Hematopoietic multipotent progenitor cell treated with erythropoietin and hydrocortisone succinate and interleukin-3 and kit ligand, for 15 days (in vitro differentiated cells): ENCODE results near the gene SKAP1.
"Not testable (repeated sequence)": the region's sequence is repeated elsewhere in the genome, so short reads cannot be mapped to it uniquely, and the experiment has no call there.

Source experiments
- DNase-seq: peaks from one replicate; pipeline ENCODE4 v3.0.0-alpha.2; 2015; ENCODE audit warnings: low spot score

Gene SKAP1

GRCh38 chr17:48209973-48210372, 220.0 kb downstream of the SKAP1 start:
- no peak for DNase-seq

GRCh38 chr17:48207776-48208544, 222.1 kb downstream of the SKAP1 start:
- no peak for DNase-seq

GRCh38 chr17:48207036-48207435, 223.0 kb downstream of the SKAP1 start:
- DNase-seq, result not testable (repeated sequence)

- DNase-seq, result no peak
Measured at GRCh38 chr17:48202959-48203358, 227.1 kb downstream of the SKAP1 start.

- DNase-seq, result no peak
Measured at GRCh38 chr17:48198950-48199541, 231.0 kb downstream of the SKAP1 start.

- no peak for DNase-seq
Measured at GRCh38 chr17:48195910-48196309, 234.1 kb downstream of the SKAP1 start.

GRCh38 chr17:48194097-48194550, 235.9 kb downstream of the SKAP1 start:
- no peak for DNase-seq

GRCh38 chr17:48192321-48192731, 237.7 kb downstream of the SKAP1 start:
- DNase-seq, result no peak

GRCh38 chr17:48191362-48191761, 238.7 kb downstream of the SKAP1 start:
- DNase-seq, result no peak

GRCh38 chr17:48190871-48191270, 239.1 kb downstream of the SKAP1 start:
- DNase-seq, result no peak

GRCh38 chr17:48187872-48188608, 242.0 kb downstream of the SKAP1 start:
- DNase-seq, result no peak

- DNase-seq, result not testable (repeated sequence)
Measured at GRCh38 chr17:48186317-48186716, 243.7 kb downstream of the SKAP1 start.

- DNase-seq, result no peak
Measured at GRCh38 chr17:48184721-48185120, 245.3 kb downstream of the SKAP1 start.

GRCh38 chr17:48181653-48182052, 248.4 kb downstream of the SKAP1 start:
- no peak for DNase-seq

- no peak for DNase-seq
Measured at GRCh38 chr17:48180842-48181629, 249.0 kb downstream of the SKAP1 start.

GRCh38 chr17:48179071-48179945, 250.7 kb downstream of the SKAP1 start:
- no peak for DNase-seq

GRCh38 chr17:48178317-48178716, 251.7 kb downstream of the SKAP1 start:
- DNase-seq, result no peak

GRCh38 chr17:48177816-48178215, 252.2 kb downstream of the SKAP1 start:
- DNase-seq, result no peak

GRCh38 chr17:48176471-48176855, 253.6 kb downstream of the SKAP1 start:
- DNase-seq, result no peak

GRCh38 chr17:48175692-48176470, 254.1 kb downstream of the SKAP1 start:
- no peak for DNase-seq
